HEK293T (cell line): ENCODE measurements around the gene CDC45.

Source experiments
- CTBP1 ChIP-seq: fragments of 450-650 bp; IDR thresholded peaks from 2 replicates; pipeline ENCODE4 v1.6.1; 2016; ENCODE audit warnings: borderline replicate concordance
- LEF1 ChIP-seq: fragments of 450-650 bp; IDR thresholded peaks from 2 replicates; pipeline ENCODE4 v1.6.1; 2017; ENCODE audit warnings: mild to moderate bottlenecking, borderline replicate concordance
- SP1 ChIP-seq: fragments of 450-650 bp; IDR thresholded peaks from 2 replicates; pipeline ENCODE4 v1.6.1; 2017
- SUZ12 ChIP-seq: fragments of 450-650 bp; IDR thresholded peaks from 2 replicates; pipeline ENCODE4 v1.6.1; 2016; ENCODE audit warnings: mild to moderate bottlenecking
- TARDBP ChIP-seq: fragments of 450-650 bp; IDR thresholded peaks from 2 replicates; pipeline ENCODE4 v1.6.1; 2016
- TF ChIP-seq, protein P1 (sequence below): fragments of 450-650 bp; IDR thresholded peaks from 2 replicates; pipeline ENCODE4 v1.6.1; 2016

DNA sequence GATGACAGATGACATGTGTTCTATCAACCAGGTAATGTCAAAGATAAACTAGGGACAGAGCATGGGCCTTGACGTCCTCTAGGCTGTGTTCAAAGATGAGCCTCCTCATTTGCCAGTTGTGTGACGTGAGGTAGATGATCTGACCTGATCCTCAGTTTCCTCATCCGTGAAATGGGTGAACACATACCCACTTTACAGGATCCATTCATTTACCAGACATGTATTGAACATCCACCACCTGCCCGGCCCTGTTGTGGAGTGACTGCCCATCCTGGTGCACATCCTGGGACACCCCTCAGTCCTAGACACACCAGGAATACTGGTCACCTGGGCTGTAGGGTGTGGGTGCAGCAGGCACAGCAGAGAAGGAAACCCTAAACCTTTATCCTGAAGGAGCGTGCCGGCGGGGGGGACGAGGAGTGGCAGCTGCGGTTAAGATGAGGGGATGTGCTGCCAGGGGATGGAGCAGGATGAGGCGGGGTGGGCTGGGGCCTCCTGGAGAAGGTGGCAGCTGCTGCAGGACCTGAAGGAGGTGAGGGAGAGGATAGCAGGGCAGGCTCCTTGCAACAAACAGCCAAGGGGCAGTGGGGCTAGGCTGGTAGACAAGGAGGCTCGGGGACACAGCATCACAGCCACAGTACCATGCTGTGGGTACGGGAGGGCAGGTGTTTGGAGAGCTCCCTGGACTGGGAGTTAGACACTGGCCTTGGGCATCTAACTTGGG, 36.1 kb downstream of the CDC45 start:
- TF ChIP-seq TARDBP = no peak
- no peak for TF ChIP-seq SP1
- TF ChIP-seq, protein P1, sequence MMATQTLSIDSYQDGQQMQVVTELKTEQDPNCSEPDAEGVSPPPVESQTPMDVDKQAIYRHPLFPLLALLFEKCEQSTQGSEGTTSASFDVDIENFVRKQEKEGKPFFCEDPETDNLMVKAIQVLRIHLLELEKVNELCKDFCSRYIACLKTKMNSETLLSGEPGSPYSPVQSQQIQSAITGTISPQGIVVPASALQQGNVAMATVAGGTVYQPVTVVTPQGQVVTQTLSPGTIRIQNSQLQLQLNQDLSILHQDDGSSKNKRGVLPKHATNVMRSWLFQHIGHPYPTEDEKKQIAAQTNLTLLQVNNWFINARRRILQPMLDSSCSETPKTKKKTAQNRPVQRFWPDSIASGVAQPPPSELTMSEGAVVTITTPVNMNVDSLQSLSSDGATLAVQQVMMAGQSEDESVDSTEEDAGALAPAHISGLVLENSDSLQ = no peak
- TF ChIP-seq LEF1 = no peak
- TF ChIP-seq SUZ12 = no peak
- TF ChIP-seq CTBP1 = no peak
